ENCODE data around the gene ABI1.

GRCh38 chr10:26803849-26804248, 56.9 kb downstream of the ABI1 start:
- TF ChIP-seq EZH2 (IDR thresholded peaks at IDR 0.05): no peak
- no peak for TF ChIP-seq POLR2AphosphoS5 (IDR thresholded peaks at IDR 0.05; ENCODE audit: borderline replicate concordance, low read depth, low read length)

Data from SK-N-MC (cell line).